IMR-90 (cell line): ENCODE measurements around the gene SENP6. TPM values are rescaled to one million over a fixed set of nuclear protein-coding genes. Genes with fewer than 3 reads are reported as not detected.

ENCODE experiments used
- ATAC-seq: fragments of 200-7000 bp; cut with Tn5 transposase; 2 replicates; pipeline ENCODE4 v1.9.1; 2020; ENCODE audit warnings: low read depth, mild to moderate bottlenecking, moderate library complexity
- BruUV-seq: library from RNA; stranded (reverse); fragments of 400-500 nt; replicated peaks from 2 replicates; lab custom pipeline; 2021; lab: Mats Ljungman, UMichigan
- CTCF ChIA-PET: fragments of 300-600 bp; formaldehyde crosslinking; extraction: SDS; loops from one replicate; lab custom pipeline; 2021; ENCODE audit warnings: antibody characterized with exemption; lab: Yijun Ruan, JAX
- POLR2A ChIA-PET: fragments of 300-600 bp; sonication (Branson Sonifier 250); formaldehyde crosslinking; loops from one replicate; lab custom pipeline; 2022; ENCODE audit warnings: antibody characterized with exemption; ENCODE audit not compliant: unreplicated experiment; lab: Charles Lee
- DNase-seq: peaks from one replicate; pipeline ENCODE4 v3.0.0; 2013
- H2AFZ ChIP-seq: replicated peaks from 2 replicates; pipeline ENCODE3; 2013; ENCODE audit warnings: low read length, mild to moderate bottlenecking; ENCODE audit not compliant: poor library complexity
- H2AK5ac ChIP-seq: 2 replicates; pipeline ENCODE4 v1.6.1; 2013; ENCODE audit warnings: low read depth, low read length, inconsistent platforms
- H2AK9ac ChIP-seq: replicated peaks from 2 replicates; pipeline ENCODE3; 2013; ENCODE audit warnings: mild to moderate bottlenecking, low read depth, low read length, moderate library complexity; ENCODE audit not compliant: poor library complexity
- H2BK120ac ChIP-seq: 2 replicates; pipeline ENCODE4 v1.6.1; 2013; ENCODE audit warnings: low read depth, low read length, inconsistent platforms
- H2BK15ac ChIP-seq: 3 replicates; pipeline ENCODE4 v1.6.1; 2013; ENCODE audit warnings: low read depth, low read length, inconsistent platforms
- H2BK20ac ChIP-seq: 2 replicates; pipeline ENCODE4 v1.6.1; 2013; ENCODE audit warnings: low read depth, mild to moderate bottlenecking, inconsistent platforms, low read length, moderate library complexity
- H2BK5ac ChIP-seq: 2 replicates; pipeline ENCODE4 v1.6.1; 2013; ENCODE audit warnings: mild to moderate bottlenecking, low read depth, low read length, inconsistent platforms; ENCODE audit not compliant: poor library complexity, severe bottlenecking
- H3K14ac ChIP-seq: replicated peaks from 2 replicates; pipeline ENCODE4 v1.6.1; 2013; ENCODE audit warnings: low read depth, low read length, inconsistent platforms
- H3K18ac ChIP-seq: 2 replicates; pipeline ENCODE4 v1.6.1; 2013; ENCODE audit warnings: low read depth, low read length, control low read depth
- H3K23ac ChIP-seq: 2 replicates; pipeline ENCODE4 v1.6.1; 2013; ENCODE audit warnings: low read depth, low read length, inconsistent platforms
- H3K27ac ChIP-seq: 2 replicates; pipeline ENCODE4 v1.5.1; 2013; ENCODE audit warnings: mild to moderate bottlenecking, control low read depth, low read length; ENCODE audit not compliant: insufficient read depth
- H3K27me3 ChIP-seq: 2 replicates; pipeline ENCODE4 v1.6.1; 2013; ENCODE audit warnings: low read length; ENCODE audit not compliant: control insufficient read depth, insufficient read depth
- H3K36me3 ChIP-seq: 2 replicates; pipeline ENCODE4 v1.6.1; 2013; ENCODE audit warnings: low read length, mixed read lengths; ENCODE audit not compliant: control insufficient read depth, insufficient read depth
- H3K4ac ChIP-seq: 2 replicates; pipeline ENCODE4 v1.6.1; 2013; ENCODE audit warnings: low read depth, low read length, inconsistent platforms
- H3K4me1 ChIP-seq: 2 replicates; pipeline ENCODE4 v1.6.1; 2013; ENCODE audit warnings: low read length, mixed read lengths; ENCODE audit not compliant: control insufficient read depth, insufficient read depth
- H3K4me2 ChIP-seq: 2 replicates; pipeline ENCODE4 v1.6.1; 2013; ENCODE audit warnings: low read depth, mild to moderate bottlenecking, control low read depth, low read length, moderate library complexity
- H3K4me3 ChIP-seq: 2 replicates; pipeline ENCODE4 v1.5.1; 2013; ENCODE audit warnings: low read depth, mild to moderate bottlenecking, control low read depth, low read length, moderate library complexity; ENCODE audit not compliant: insufficient read depth
- H3K56ac ChIP-seq: 2 replicates; pipeline ENCODE4 v1.6.1; 2013; ENCODE audit warnings: low read length, inconsistent platforms; ENCODE audit not compliant: insufficient read depth; ENCODE audit errors: extremely low read depth
- H3K79me1 ChIP-seq, 2 experiments: 2 replicates each; pipeline ENCODE4 v1.6.1; 2013; ENCODE audit warnings: low read length in 2 of 2, inconsistent platforms in 1 of 2, low read depth in 1 of 2
- H3K9ac ChIP-seq: 2 replicates; pipeline ENCODE4 v1.6.1; 2013; ENCODE audit warnings: low read depth, low read length, control low read depth
- H3K9me1 ChIP-seq: 2 replicates; pipeline ENCODE4 v1.6.1; 2013; ENCODE audit warnings: low read length, inconsistent platforms; ENCODE audit not compliant: insufficient read depth
- H3K9me3 ChIP-seq: 2 replicates; pipeline ENCODE4 v1.6.1; 2013; ENCODE audit warnings: low read length; ENCODE audit not compliant: control insufficient read depth, insufficient read depth
- H4K20me1 ChIP-seq: 2 replicates; pipeline ENCODE4 v1.6.1; 2013; ENCODE audit warnings: low read length, inconsistent platforms; ENCODE audit not compliant: insufficient read depth
- H4K5ac ChIP-seq: 2 replicates; pipeline ENCODE4 v1.6.1; 2013; ENCODE audit warnings: mild to moderate bottlenecking, low read depth, low read length, control low read depth
- H4K8ac ChIP-seq, 2 experiments: 2 replicates each; pipeline ENCODE4 v1.6.1; 2013; ENCODE audit warnings: low read depth in 2 of 2, low read length in 2 of 2, control low read depth in 1 of 2, inconsistent platforms in 1 of 2
- H4K91ac ChIP-seq: 2 replicates; pipeline ENCODE4 v1.6.1; 2013; ENCODE audit warnings: low read depth, low read length, inconsistent platforms; ENCODE audit not compliant: insufficient read depth
- BHLHE40 ChIP-seq: fragments of 150-350 bp; IDR thresholded peaks from 2 replicates; pipeline ENCODE4 v1.6.1; 2016; ENCODE audit warnings: mild to moderate bottlenecking, low read depth, low read length
- CEBPB ChIP-seq: IDR thresholded peaks from 2 replicates; pipeline ENCODE4 v1.6.1; 2012; ENCODE audit warnings: low read depth, low read length, improper control_type of control experiment
- CHD1 ChIP-seq: IDR thresholded peaks from 2 replicates; pipeline ENCODE4 v1.6.1; 2012; ENCODE audit warnings: low read depth, low read length, improper control_type of control experiment
- CTCF ChIP-seq: conservative IDR thresholded peaks from 2 replicates; pipeline ENCODE4 v1.5.1; 2012; ENCODE audit warnings: mild to moderate bottlenecking, low read depth, low read length, improper control_type of control experiment
- ELK1 ChIP-seq: fragments of 150-350 bp; IDR thresholded peaks from 2 replicates; pipeline ENCODE4 v1.6.1; 2016; ENCODE audit warnings: low read depth, mild to moderate bottlenecking, low read length, moderate library complexity, borderline replicate concordance
- FOS ChIP-seq: fragments of 150-350 bp; IDR thresholded peaks from 2 replicates; pipeline ENCODE4 v1.6.1; 2016; ENCODE audit warnings: low read depth, low read length
- MAFK ChIP-seq: IDR thresholded peaks from 2 replicates; pipeline ENCODE4 v1.6.1; 2012; ENCODE audit warnings: low read depth, low read length, improper control_type of control experiment
- MXI1 ChIP-seq: IDR thresholded peaks from 2 replicates; pipeline ENCODE4 v1.6.1; 2012; ENCODE audit warnings: low read depth, mild to moderate bottlenecking, low read length, moderate library complexity, borderline replicate concordance
- NFE2L2 ChIP-seq: fragments of 150-350 bp; IDR thresholded peaks from 2 replicates; pipeline ENCODE4 v1.6.1; 2016; ENCODE audit warnings: low read depth, mild to moderate bottlenecking, low read length
- POLR2A ChIP-seq: IDR thresholded peaks from 2 replicates; pipeline ENCODE4 v1.6.1; 2012; ENCODE audit warnings: mild to moderate bottlenecking, low read depth, low read length
- RCOR1 ChIP-seq: IDR thresholded peaks from 2 replicates; pipeline ENCODE4 v1.6.1; 2012; ENCODE audit warnings: mild to moderate bottlenecking, low read length, improper control_type of control experiment; ENCODE audit not compliant: insufficient replicate concordance
- SMC3 ChIP-seq: fragments of 150-350 bp; IDR thresholded peaks from 2 replicates; pipeline ENCODE4 v1.6.1; 2016; ENCODE audit warnings: low read depth, mild to moderate bottlenecking, antibody characterized with exemption, low read length, moderate library complexity
- USF2 ChIP-seq: fragments of 150-350 bp; IDR thresholded peaks from 2 replicates; pipeline ENCODE4 v1.6.1; 2017; ENCODE audit warnings: mild to moderate bottlenecking, antibody characterized with exemption, low read length, low read depth
- WGBS, 2 experiments: methylation state at CpG; one replicate each; pipeline versions ENCODE4 v1.1.5 to v1.1.7; 2013; ENCODE audit warnings: missing lambda C conversion rate in 2 of 2; ENCODE audit not compliant: insufficient read length in 1 of 2; ENCODE audit errors: extremely low coverage in 2 of 2; 5-methylcytosine and 5-hydroxymethylcytosine counted together
- dilution Hi-C: fragments of 300-500 bp; cut with HindIII; formaldehyde crosslinking; loops from one replicate; pipeline ENCODE4 v1.14.3; 2018; ENCODE audit warnings: low sequenced_read_pairs; ENCODE audit not compliant: unreplicated experiment
- in situ Hi-C: fragments of 300-500 bp; cut with MboI; formaldehyde crosslinking; loops from 3 replicates; pipeline ENCODE4 v1.14.3; 2019; ENCODE audit warnings: low sequenced_read_pairs, inconsistent platforms, mixed read lengths
- intact Hi-C: fragments of 100-400 bp; cut with micrococcal nuclease; formaldehyde crosslinking; loops from 2 replicates; pipeline ENCODE4 v1.10.0; 2022
- polyA plus RNA-seq, 3 experiments: library from polyadenylated mRNA; depleted of rRNA; stranded (reverse); fragments of >200 nt; gene quantifications; 2 replicates each; pipeline ENCODE4 v1.2.3, GENCODE V29; 2012; ENCODE audit warnings: low replicate concordance in 1 of 3
- total RNA-seq: library from RNA; depleted of rRNA; stranded (reverse); fragments of >200 nt; gene quantifications from 2 replicates; pipeline ENCODE4 v1.2.3, GENCODE V29; 2012

SENP6 gene
- total and polyA plus RNA-seq, 2 of the 4 experiments (the other 2 are of a cell fraction) = 23.1 to 25.8 TPM

GRCh38 chr6:75745404-75745803 is 143.7 kb downstream of the SENP6 start (continued):
- no peak for TF ChIP-seq ELK1

GRCh38 chr6:75746221-75746620 is 144.5 kb downstream of the SENP6 start:
- H4K91ac ChIP-seq = no peak overlapping the region
- H2AFZ ChIP-seq = no peak overlapping the region
- WGBS, 2 experiments = 14% methylated on average over 2 of the region's 2 CpGs; no CpG with 5 or more reads in 1 of the 2 experiments
- no TSS peak for BruUV-seq
- H3K4me3 ChIP-seq = no peak overlapping the region
- no peaks in the 10 kb centered on the region for H4K20me1 ChIP-seq
- H3K56ac ChIP-seq = no peak overlapping the region
- ChIA-PET POLR2A (no interaction called here), CTCF (no interaction called here)
- H2BK5ac ChIP-seq = no peak overlapping the region
- H3K27me3 ChIP-seq = peaks cover 4% of the 10 kb centered on the region
- no peak overlapping the region for H2BK15ac ChIP-seq
- no peak overlapping the region for H2AK5ac ChIP-seq
- intact Hi-C loops = no loop called here
- no peak overlapping the region for H2BK20ac ChIP-seq
- no peaks in the 10 kb centered on the region for H3K9me3 ChIP-seq
- H3K79me1 ChIP-seq = peaks cover 5 to 14% of the 10 kb centered on the region in 2 experiments
- no peak overlapping the region for H2AK9ac ChIP-seq
- ATAC-seq (no peak), DNase-seq (no peak)
- no peak overlapping the region for H3K14ac ChIP-seq
- H3K9ac ChIP-seq = no peak overlapping the region
- H3K4me1 ChIP-seq = no peaks in the 10 kb centered on the region
- H3K18ac ChIP-seq = no peak overlapping the region
- no peaks in the 10 kb centered on the region for H3K9me1 ChIP-seq
- no peak overlapping the region for H2BK120ac ChIP-seq
- H4K8ac ChIP-seq = no peak overlapping the region
- dilution Hi-C loops = no loop called here
- H3K23ac ChIP-seq = no peak overlapping the region
- H3K36me3 ChIP-seq = no peaks in the 10 kb centered on the region
- no peak overlapping the region for H3K4ac ChIP-seq
- H4K5ac ChIP-seq = no peak overlapping the region
- no peak overlapping the region for H3K4me2 ChIP-seq
- in situ Hi-C loops = no loop called here
- H3K27ac ChIP-seq = no peak overlapping the region
- no peak for TF ChIP-seq USF2
- TF ChIP-seq NFE2L2 = no peak
- no peak for TF ChIP-seq SMC3
- no peak for TF ChIP-seq CTCF
- no peak for TF ChIP-seq POLR2A
- no peak for TF ChIP-seq MXI1
- no peak for TF ChIP-seq CHD1
- TF ChIP-seq FOS = no peak
- TF ChIP-seq RCOR1 = no peak
- TF ChIP-seq CEBPB = no peak
- no peak for TF ChIP-seq BHLHE40
- no peak for TF ChIP-seq MAFK
- no peak for TF ChIP-seq ELK1
